Measurements from ENCODE around the gene CCT8.

CCT8 gene

GRCh38 chr21:29055080-29055479, 18.4 kb downstream of the CCT8 start:
- H3K4me1 ChIP-seq (ENCODE audit: control insufficient read depth, insufficient read depth, low read length, poor library complexity, severe bottlenecking) = no peaks in the 10 kb centered on the region
- no peak overlapping the region for H3K27ac ChIP-seq (ENCODE audit: insufficient read depth, low read length, poor library complexity, severe bottlenecking)
- no peaks in the 10 kb centered on the region for H3K9me3 ChIP-seq (ENCODE audit: control insufficient read depth, low read length)
- H3K27me3 ChIP-seq (replicated peaks; ENCODE audit: control insufficient read depth, insufficient read depth, low read length, poor library complexity, severe bottlenecking) = no peaks in the 10 kb centered on the region
- no peak for DNase-seq
- H3K36me3 ChIP-seq (ENCODE audit: control insufficient read depth, insufficient read depth, low read length) = peaks cover 83% of the 10 kb centered on the region
- H3K4me3 ChIP-seq (ENCODE audit: insufficient read depth, low read depth, low read length, poor library complexity, severe bottlenecking) = no peak overlapping the region

- DNase-seq = no peak
- H3K27me3 ChIP-seq (replicated peaks; ENCODE audit: control insufficient read depth, insufficient read depth, low read length, poor library complexity, severe bottlenecking) = no peaks in the 10 kb centered on the region
- H3K27ac ChIP-seq (ENCODE audit: insufficient read depth, low read length, poor library complexity, severe bottlenecking) = no peak overlapping the region
- peaks cover 81% of the 10 kb centered on the region for H3K36me3 ChIP-seq (ENCODE audit: control insufficient read depth, insufficient read depth, low read length)
- no peaks in the 10 kb centered on the region for H3K4me1 ChIP-seq (ENCODE audit: control insufficient read depth, insufficient read depth, low read length, poor library complexity, severe bottlenecking)
- H3K4me3 ChIP-seq (ENCODE audit: insufficient read depth, low read depth, low read length, poor library complexity, severe bottlenecking) = no peak overlapping the region
- H3K9me3 ChIP-seq (ENCODE audit: control insufficient read depth, low read length) = no peaks in the 10 kb centered on the region
Observed at GRCh38 chr21:29053656-29054055, 19.8 kb downstream of the CCT8 start.

- no peaks in the 10 kb centered on the region for H3K27me3 ChIP-seq (replicated peaks; ENCODE audit: control insufficient read depth, insufficient read depth, low read length, poor library complexity, severe bottlenecking)
- no peak for DNase-seq
- H3K27ac ChIP-seq (ENCODE audit: insufficient read depth, low read length, poor library complexity, severe bottlenecking) = no peak overlapping the region
- no peaks in the 10 kb centered on the region for H3K9me3 ChIP-seq (ENCODE audit: control insufficient read depth, low read length)
- peaks cover 78% of the 10 kb centered on the region for H3K36me3 ChIP-seq (ENCODE audit: control insufficient read depth, insufficient read depth, low read length)
- H3K4me3 ChIP-seq (ENCODE audit: insufficient read depth, low read depth, low read length, poor library complexity, severe bottlenecking) = no peak overlapping the region
- no peaks in the 10 kb centered on the region for H3K4me1 ChIP-seq (ENCODE audit: control insufficient read depth, insufficient read depth, low read length, poor library complexity, severe bottlenecking)
Observed at GRCh38 chr21:29053011-29053553, 20.4 kb downstream of the CCT8 start.

GRCh38 chr21:29052224-29052623, 21.2 kb downstream of the CCT8 start:
- peaks cover 83% of the 10 kb centered on the region for H3K36me3 ChIP-seq (ENCODE audit: control insufficient read depth, insufficient read depth, low read length)
- no peaks in the 10 kb centered on the region for H3K9me3 ChIP-seq (ENCODE audit: control insufficient read depth, low read length)
- no peak overlapping the region for H3K27ac ChIP-seq (ENCODE audit: insufficient read depth, low read length, poor library complexity, severe bottlenecking)
- H3K4me1 ChIP-seq (ENCODE audit: control insufficient read depth, insufficient read depth, low read length, poor library complexity, severe bottlenecking) = no peaks in the 10 kb centered on the region
- no peaks in the 10 kb centered on the region for H3K27me3 ChIP-seq (replicated peaks; ENCODE audit: control insufficient read depth, insufficient read depth, low read length, poor library complexity, severe bottlenecking)
- no peak overlapping the region for H3K4me3 ChIP-seq (ENCODE audit: insufficient read depth, low read depth, low read length, poor library complexity, severe bottlenecking)
- DNase-seq = no peak

GRCh38 chr21:29034678-29035077, 38.8 kb downstream of the CCT8 start:
- Histone ChIP-seq H3K9me3 (ENCODE audit: control insufficient read depth, low read length) (no peaks in the 10 kb centered on the region), H3K4me1 (ENCODE audit: control insufficient read depth, insufficient read depth, low read length, poor library complexity, severe bottlenecking) (no peaks in the 10 kb centered on the region), H3K27me3 (replicated peaks; ENCODE audit: control insufficient read depth, insufficient read depth, low read length, poor library complexity, severe bottlenecking) (no peaks in the 10 kb centered on the region), H3K27ac (ENCODE audit: insufficient read depth, low read length, poor library complexity, severe bottlenecking) (no peak overlapping the region), H3K36me3 (ENCODE audit: control insufficient read depth, insufficient read depth, low read length) (peaks cover 72% of the 10 kb centered on the region), H3K4me3 (ENCODE audit: insufficient read depth, low read depth, low read length, poor library complexity, severe bottlenecking) (no peak overlapping the region)
- no peak for DNase-seq

GRCh38 chr21:29033871-29034270, 39.6 kb downstream of the CCT8 start:
- no peaks in the 10 kb centered on the region for H3K27me3 ChIP-seq (replicated peaks; ENCODE audit: control insufficient read depth, insufficient read depth, low read length, poor library complexity, severe bottlenecking)
- H3K4me3 ChIP-seq (ENCODE audit: insufficient read depth, low read depth, low read length, poor library complexity, severe bottlenecking) = no peak overlapping the region
- no peaks in the 10 kb centered on the region for H3K9me3 ChIP-seq (ENCODE audit: control insufficient read depth, low read length)
- no peak overlapping the region for H3K27ac ChIP-seq (ENCODE audit: insufficient read depth, low read length, poor library complexity, severe bottlenecking)
- no peak for DNase-seq
- no peaks in the 10 kb centered on the region for H3K4me1 ChIP-seq (ENCODE audit: control insufficient read depth, insufficient read depth, low read length, poor library complexity, severe bottlenecking)
- H3K36me3 ChIP-seq (ENCODE audit: control insufficient read depth, insufficient read depth, low read length) = peaks cover 69% of the 10 kb centered on the region

GRCh38 chr21:29033301-29033700, 40.1 kb downstream of the CCT8 start:
- no peak for DNase-seq
- no peaks in the 10 kb centered on the region for H3K9me3 ChIP-seq (ENCODE audit: control insufficient read depth, low read length)
- no peaks in the 10 kb centered on the region for H3K27me3 ChIP-seq (replicated peaks; ENCODE audit: control insufficient read depth, insufficient read depth, low read length, poor library complexity, severe bottlenecking)
- H3K27ac ChIP-seq (ENCODE audit: insufficient read depth, low read length, poor library complexity, severe bottlenecking) = no peak overlapping the region
- H3K4me3 ChIP-seq (ENCODE audit: insufficient read depth, low read depth, low read length, poor library complexity, severe bottlenecking) = no peak overlapping the region
- H3K4me1 ChIP-seq (ENCODE audit: control insufficient read depth, insufficient read depth, low read length, poor library complexity, severe bottlenecking) = no peaks in the 10 kb centered on the region
- H3K36me3 ChIP-seq (ENCODE audit: control insufficient read depth, insufficient read depth, low read length) = peaks cover 64% of the 10 kb centered on the region

GRCh38 chr21:29030909-29031308, 42.5 kb downstream of the CCT8 start:
- no peak overlapping the region for H3K4me3 ChIP-seq (ENCODE audit: insufficient read depth, low read depth, low read length, poor library complexity, severe bottlenecking)
- peaks cover 40% of the 10 kb centered on the region for H3K36me3 ChIP-seq (ENCODE audit: control insufficient read depth, insufficient read depth, low read length)
- no peaks in the 10 kb centered on the region for H3K27me3 ChIP-seq (replicated peaks; ENCODE audit: control insufficient read depth, insufficient read depth, low read length, poor library complexity, severe bottlenecking)
- no peak overlapping the region for H3K27ac ChIP-seq (ENCODE audit: insufficient read depth, low read length, poor library complexity, severe bottlenecking)
- no peak for DNase-seq
- H3K9me3 ChIP-seq (ENCODE audit: control insufficient read depth, low read length) = no peaks in the 10 kb centered on the region
- H3K4me1 ChIP-seq (ENCODE audit: control insufficient read depth, insufficient read depth, low read length, poor library complexity, severe bottlenecking) = peaks cover 2% of the 10 kb centered on the region

- Histone ChIP-seq H3K36me3 (ENCODE audit: control insufficient read depth, insufficient read depth, low read length) (peaks cover 40% of the 10 kb centered on the region), H3K4me3 (ENCODE audit: insufficient read depth, low read depth, low read length, poor library complexity, severe bottlenecking) (no peak overlapping the region), H3K27me3 (replicated peaks; ENCODE audit: control insufficient read depth, insufficient read depth, low read length, poor library complexity, severe bottlenecking) (no peaks in the 10 kb centered on the region), H3K27ac (ENCODE audit: insufficient read depth, low read length, poor library complexity, severe bottlenecking) (no peak overlapping the region), H3K4me1 (ENCODE audit: control insufficient read depth, insufficient read depth, low read length, poor library complexity, severe bottlenecking) (peaks cover 9% of the 10 kb centered on the region), H3K9me3 (ENCODE audit: control insufficient read depth, low read length) (no peaks in the 10 kb centered on the region)
- no peak for DNase-seq
Observed at GRCh38 chr21:29029524-29029923, 43.9 kb downstream of the CCT8 start.

- H3K9me3 ChIP-seq (ENCODE audit: control insufficient read depth, low read length) = no peaks in the 10 kb centered on the region
- H3K27me3 ChIP-seq (replicated peaks; ENCODE audit: control insufficient read depth, insufficient read depth, low read length, poor library complexity, severe bottlenecking) = no peaks in the 10 kb centered on the region
- H3K4me3 ChIP-seq (ENCODE audit: insufficient read depth, low read depth, low read length, poor library complexity, severe bottlenecking) = peak overlapping the region; percentile 67
- H3K27ac ChIP-seq (ENCODE audit: insufficient read depth, low read length, poor library complexity, severe bottlenecking) = peak overlapping the region; percentile 97
- peaks cover 9% of the 10 kb centered on the region for H3K36me3 ChIP-seq (ENCODE audit: control insufficient read depth, insufficient read depth, low read length)
- DNase-seq = no peak
- peaks cover 24% of the 10 kb centered on the region for H3K4me1 ChIP-seq (ENCODE audit: control insufficient read depth, insufficient read depth, low read length, poor library complexity, severe bottlenecking)
Observed at GRCh38 chr21:29025328-29025713, 48.1 kb downstream of the CCT8 start.
